Measurements from ENCODE around the gene SLC13A4.

SLC13A4 gene

DNA sequence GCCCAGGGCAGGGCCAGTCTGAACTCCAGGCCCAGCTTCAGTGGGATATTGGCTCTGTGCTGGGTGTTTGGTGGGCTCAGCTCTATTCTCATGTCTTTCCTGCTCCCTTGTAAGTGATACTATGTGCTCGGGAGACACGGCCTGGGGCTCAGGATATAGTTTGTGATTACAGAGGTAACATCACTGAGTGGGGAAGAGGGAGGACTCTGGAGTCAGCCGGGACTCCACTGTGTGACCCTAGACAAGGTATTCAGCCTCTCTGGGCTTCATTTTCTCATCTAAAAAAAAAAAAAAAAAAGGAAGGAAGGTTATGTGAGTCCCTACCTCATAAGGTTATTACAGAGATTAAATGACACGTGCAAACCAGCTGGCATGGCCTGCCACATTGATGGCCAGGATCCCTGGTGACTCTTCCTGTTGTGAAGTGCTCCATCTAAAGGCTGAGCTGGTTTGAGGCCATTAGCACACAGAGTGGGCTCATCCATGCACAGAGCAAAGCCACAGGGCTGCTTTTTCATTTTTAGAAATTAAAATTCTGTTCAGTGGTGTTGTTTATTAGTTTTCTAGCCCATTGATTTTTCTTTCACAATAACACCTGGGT is 15.7 kb downstream of the SLC13A4 start:
- TF ChIP-seq, protein P1, sequence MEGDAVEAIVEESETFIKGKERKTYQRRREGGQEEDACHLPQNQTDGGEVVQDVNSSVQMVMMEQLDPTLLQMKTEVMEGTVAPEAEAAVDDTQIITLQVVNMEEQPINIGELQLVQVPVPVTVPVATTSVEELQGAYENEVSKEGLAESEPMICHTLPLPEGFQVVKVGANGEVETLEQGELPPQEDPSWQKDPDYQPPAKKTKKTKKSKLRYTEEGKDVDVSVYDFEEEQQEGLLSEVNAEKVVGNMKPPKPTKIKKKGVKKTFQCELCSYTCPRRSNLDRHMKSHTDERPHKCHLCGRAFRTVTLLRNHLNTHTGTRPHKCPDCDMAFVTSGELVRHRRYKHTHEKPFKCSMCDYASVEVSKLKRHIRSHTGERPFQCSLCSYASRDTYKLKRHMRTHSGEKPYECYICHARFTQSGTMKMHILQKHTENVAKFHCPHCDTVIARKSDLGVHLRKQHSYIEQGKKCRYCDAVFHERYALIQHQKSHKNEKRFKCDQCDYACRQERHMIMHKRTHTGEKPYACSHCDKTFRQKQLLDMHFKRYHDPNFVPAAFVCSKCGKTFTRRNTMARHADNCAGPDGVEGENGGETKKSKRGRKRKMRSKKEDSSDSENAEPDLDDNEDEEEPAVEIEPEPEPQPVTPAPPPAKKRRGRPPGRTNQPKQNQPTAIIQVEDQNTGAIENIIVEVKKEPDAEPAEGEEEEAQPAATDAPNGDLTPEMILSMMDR (IDR thresholded peaks at IDR 0.05; ENCODE audit: borderline replicate concordance, extremely low read depth, low read length, poor library complexity, severe bottlenecking): no peak
- no peak for TF ChIP-seq EZH2 (IDR thresholded peaks at IDR 0.05; ENCODE audit: borderline replicate concordance, low read depth, low read length, severe bottlenecking)
- Histone ChIP-seq H3K27ac (ENCODE audit: low read length) (no peak overlapping the region), H3K4me1 (ENCODE audit: insufficient read depth, low read length) (no peaks in the 10 kb centered on the region), H3K79me2 (ENCODE audit: insufficient read depth, low read length) (no peaks in the 10 kb centered on the region), H3K4me2 (ENCODE audit: insufficient read depth, low read length) (no peak overlapping the region), H4K20me1 (ENCODE audit: insufficient read depth, low read length) (no peaks in the 10 kb centered on the region), H3K9ac (ENCODE audit: low read depth, low read length) (no peak overlapping the region), H3K4me3 (ENCODE audit: low read depth in 1 of 2, low read length in 2 of 2) (no peak overlapping the region), H3K9me3 (ENCODE audit: insufficient read depth, low read length, severe bottlenecking) (no peaks in the 10 kb centered on the region), H3K36me3 (ENCODE audit: insufficient read depth, low read length) (no peaks in the 10 kb centered on the region), H2AFZ (ENCODE audit: low read depth, low read length) (no peak overlapping the region), H3K27me3 (ENCODE audit: insufficient read depth, low read length, poor library complexity) (no peaks in the 10 kb centered on the region)
- no peak for DNase-seq
- no peak for ATAC-seq (ENCODE audit: insufficient read depth, low read depth)

DNA sequence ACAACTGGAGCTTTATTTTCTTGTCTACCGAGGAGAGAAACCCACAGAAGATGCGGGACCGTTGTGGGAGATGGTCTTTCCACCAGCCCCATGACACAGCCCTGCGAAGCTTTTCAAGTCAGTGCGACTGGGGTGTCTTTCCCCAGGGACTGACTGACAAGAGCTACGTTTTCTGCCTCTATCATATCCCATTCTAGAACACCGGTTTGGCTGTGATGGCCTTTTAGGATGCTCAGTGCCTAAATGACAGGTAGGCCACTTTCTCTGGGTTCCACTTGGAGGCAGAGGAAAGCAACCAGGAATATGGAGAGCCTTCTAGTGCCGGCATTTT is 16.9 kb downstream of the SLC13A4 start:
- Histone ChIP-seq H3K27ac (ENCODE audit: low read length) (no peak overlapping the region), H3K4me2 (ENCODE audit: insufficient read depth, low read length) (no peak overlapping the region), H3K4me3 (ENCODE audit: low read depth in 1 of 2, low read length in 2 of 2) (no peak overlapping the region), H3K79me2 (ENCODE audit: insufficient read depth, low read length) (no peaks in the 10 kb centered on the region), H3K36me3 (ENCODE audit: insufficient read depth, low read length) (no peaks in the 10 kb centered on the region), H4K20me1 (ENCODE audit: insufficient read depth, low read length) (no peaks in the 10 kb centered on the region), H3K4me1 (ENCODE audit: insufficient read depth, low read length) (no peaks in the 10 kb centered on the region), H3K27me3 (ENCODE audit: insufficient read depth, low read length, poor library complexity) (no peaks in the 10 kb centered on the region), H3K9ac (ENCODE audit: low read depth, low read length) (no peak overlapping the region), H3K9me3 (ENCODE audit: insufficient read depth, low read length, severe bottlenecking) (no peaks in the 10 kb centered on the region), H2AFZ (ENCODE audit: low read depth, low read length) (no peak overlapping the region)
- DNase-seq (no peak), ATAC-seq (ENCODE audit: insufficient read depth, low read depth) (peak; percentile 25; the same call in 1 of the 3 replicates)
- no peak for TF ChIP-seq EZH2 (IDR thresholded peaks at IDR 0.05; ENCODE audit: borderline replicate concordance, low read depth, low read length, severe bottlenecking)
- TF ChIP-seq, protein P1 (IDR thresholded peaks at IDR 0.05; ENCODE audit: borderline replicate concordance, extremely low read depth, low read length, poor library complexity, severe bottlenecking): no peak

DNA sequence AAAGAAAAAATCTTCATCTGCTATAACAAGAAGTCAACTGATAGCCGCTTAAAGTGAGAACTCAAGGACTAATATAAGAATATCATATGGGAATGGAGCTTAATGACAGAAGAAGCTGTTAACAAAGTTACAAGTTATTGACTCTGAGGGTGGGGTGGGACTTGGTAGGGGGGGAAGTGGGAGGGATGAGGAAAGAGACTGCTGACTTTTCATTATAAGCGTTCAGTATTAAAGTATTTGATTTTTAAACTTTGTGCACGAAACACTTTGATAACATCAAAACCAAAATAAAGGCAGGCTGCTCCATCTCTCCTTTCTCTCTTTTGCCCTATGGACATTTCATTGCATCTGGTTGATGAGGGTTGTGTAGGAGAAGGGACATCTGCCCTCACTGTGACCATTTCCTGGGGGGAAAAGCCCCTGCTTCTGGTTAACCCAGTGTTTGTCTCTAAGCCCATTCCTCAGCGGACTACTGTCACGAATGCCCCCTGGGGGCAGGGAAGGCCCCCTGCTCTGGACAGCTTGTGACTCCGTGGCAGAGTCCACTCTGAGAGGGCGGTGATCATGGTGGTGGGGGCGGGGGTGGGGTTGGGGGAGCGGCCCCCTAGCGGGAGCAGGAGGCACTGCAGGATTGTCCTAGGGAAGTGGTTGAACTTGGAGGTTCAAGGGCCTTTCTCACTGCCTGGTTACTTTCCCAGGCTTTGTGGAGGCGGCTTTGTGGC is 17.4 kb downstream of the SLC13A4 start:
- H3K9me3 ChIP-seq (ENCODE audit: insufficient read depth, low read length, severe bottlenecking): no peaks in the 10 kb centered on the region
- TF ChIP-seq, protein P1 (IDR thresholded peaks at IDR 0.05; ENCODE audit: borderline replicate concordance, extremely low read depth, low read length, poor library complexity, severe bottlenecking): peak; percentile 57
- no peak for TF ChIP-seq EZH2 (IDR thresholded peaks at IDR 0.05; ENCODE audit: borderline replicate concordance, low read depth, low read length, severe bottlenecking)
- H3K79me2 ChIP-seq (ENCODE audit: insufficient read depth, low read length): no peaks in the 10 kb centered on the region
- H3K27me3 ChIP-seq (ENCODE audit: insufficient read depth, low read length, poor library complexity): no peaks in the 10 kb centered on the region
- H2AFZ ChIP-seq (ENCODE audit: low read depth, low read length): no peak overlapping the region
- no peak overlapping the region for H3K4me2 ChIP-seq (ENCODE audit: insufficient read depth, low read length)
- H3K4me1 ChIP-seq (ENCODE audit: insufficient read depth, low read length): no peaks in the 10 kb centered on the region
- H3K9ac ChIP-seq (ENCODE audit: low read depth, low read length): no peak overlapping the region
- H3K27ac ChIP-seq (ENCODE audit: low read length): no peak overlapping the region
- peak; percentile 64 for ATAC-seq (ENCODE audit: insufficient read depth, low read depth)
- H3K4me3 ChIP-seq (ENCODE audit: low read depth in 1 of 2, low read length in 2 of 2): no peak overlapping the region
- H4K20me1 ChIP-seq (ENCODE audit: insufficient read depth, low read length): no peaks in the 10 kb centered on the region
- peak; percentile 11 for DNase-seq
- no peaks in the 10 kb centered on the region for H3K36me3 ChIP-seq (ENCODE audit: insufficient read depth, low read length)

All from DND-41 (cell line).